ENCODE data around the gene KRT26. TPM values are rescaled to one million over a fixed set of nuclear protein-coding genes. Genes with fewer than 3 reads are reported as not detected.

KRT26 gene
- total and polyA plus RNA-seq, 8 donors: not detected

- Histone ChIP-seq H3K9me3 (peaks cover 0 to 3% (median 1%) of the 10 kb centered on the region in 4 donors), H3K4me1 (no peaks in the 10 kb centered on the region), H3K36me3 (no peaks in the 10 kb centered on the region), H3K27me3 (peaks cover 3 to 78% (median 46%) of the 10 kb centered on the region in 3 donors), H3K4me3 (no peak overlapping the region), H3K27ac (no peak overlapping the region)
- WGBS, 5 donors: 22 to 50% (median 41%) methylated on average over 2 of the region's 2 CpGs
- TF ChIP-seq CTCF (IDR thresholded peaks at IDR 0.05): no peak
- no peak for TF ChIP-seq POLR2A (IDR thresholded peaks at IDR 0.05)
- TF ChIP-seq POLR2AphosphoS5 (IDR thresholded peaks at IDR 0.05): no peak
- no peak for TF ChIP-seq EP300 (IDR thresholded peaks at IDR 0.05)
- intact Hi-C loops (cut with DNase I; ENCODE audit: low total_unique reads): loop anchor here (10.0 kb wide), 1 partner anchor 855 kb away; no protein-coding TSS in a partner anchor
- DNase-seq: no peak
Measured at GRCh38 chr17:40809721-40810421, 37.9 kb upstream of the KRT26 start.

GRCh38 chr17:40806131-40806530 is 34.1 kb upstream of the KRT26 start:
- Histone ChIP-seq H3K4me1 (peaks cover 0 to 6% (median 2%) of the 10 kb centered on the region in 4 donors), H3K9me3 (no peaks in the 10 kb centered on the region), H3K27me3 (peaks cover 0 to 88% (median 41%) of the 10 kb centered on the region in 3 donors), H3K27ac (no peak overlapping the region), H3K36me3 (no peaks in the 10 kb centered on the region), H3K4me3 (no peak overlapping the region)
- intact Hi-C loops (cut with DNase I; ENCODE audit: low total_unique reads): loop anchor here (10.0 kb wide), 1 partner anchor 859 kb away; no protein-coding TSS in a partner anchor
- DNase-seq: no peak
- 66 to 82% (median 79%) methylated on average over 3 of the region's 3 CpGs for WGBS, 5 donors
- TF ChIP-seq CTCF (IDR thresholded peaks at IDR 0.05) (no peak), POLR2A (IDR thresholded peaks at IDR 0.05) (no peak), POLR2AphosphoS5 (IDR thresholded peaks at IDR 0.05) (no peak), EP300 (IDR thresholded peaks at IDR 0.05) (no peak)

- Histone ChIP-seq H3K9me3 (no peaks in the 10 kb centered on the region), H3K27me3 (peaks cover 0 to 85% (median 34%) of the 10 kb centered on the region in 3 donors), H3K4me1 (peaks cover 0 to 6% (median 2%) of the 10 kb centered on the region in 4 donors), H3K27ac (no peak overlapping the region), H3K4me3 (no peak overlapping the region), H3K36me3 (no peaks in the 10 kb centered on the region)
- DNase-seq: peak; percentile 86 to 90
- TF ChIP-seq EP300 (IDR thresholded peaks at IDR 0.05): no peak
- TF ChIP-seq CTCF (IDR thresholded peaks at IDR 0.05): peak in 5 of 7 experiments; percentile 66 to 89 (median 79)
- TF ChIP-seq POLR2AphosphoS5 (IDR thresholded peaks at IDR 0.05): peak in 1 of 3 donors; percentile 45
- TF ChIP-seq POLR2A (IDR thresholded peaks at IDR 0.05): no peak
- intact Hi-C loops (cut with DNase I; ENCODE audit: low total_unique reads): loop anchor here (10.0 kb wide), 1 partner anchor 861 kb away; no protein-coding TSS in a partner anchor
- WGBS, 5 donors: 6 to 12% (median 8%) methylated on average over 13 of the region's 13 CpGs
Measured at GRCh38 chr17:40803617-40804082, 31.6 kb upstream of the KRT26 start.

GRCh38 chr17:40801157-40801556 is 29.2 kb upstream of the KRT26 start:
- Histone ChIP-seq H3K36me3 (no peaks in the 10 kb centered on the region), H3K9me3 (no peaks in the 10 kb centered on the region), H3K27ac (no peak overlapping the region), H3K27me3 (peaks cover 0 to 83% (median 23%) of the 10 kb centered on the region in 3 donors), H3K4me1 (peaks cover 0 to 6% (median 2%) of the 10 kb centered on the region in 4 donors), H3K4me3 (no peak overlapping the region)
- no peak for DNase-seq
- WGBS, 5 donors: 67 to 78% (median 71%) methylated on average over 2 of the region's 2 CpGs
- intact Hi-C loops (cut with DNase I; ENCODE audit: low total_unique reads): loop anchor here (10.0 kb wide), 1 partner anchor 864 kb away; no protein-coding TSS in a partner anchor
- TF ChIP-seq POLR2AphosphoS5 (IDR thresholded peaks at IDR 0.05) (no peak), CTCF (IDR thresholded peaks at IDR 0.05) (no peak), POLR2A (IDR thresholded peaks at IDR 0.05) (no peak), EP300 (IDR thresholded peaks at IDR 0.05) (no peak)

Measured in stomach (tissue), 9 donors.